Muscle of back (tissue), 11 donors: ENCODE results near the gene CHAF1A. TPM values are rescaled to one million over a fixed set of nuclear protein-coding genes. Genes with fewer than 3 reads are reported as not detected.

Source experiments
- DNase-seq, 3 donors: peaks; one replicate each; pipeline versions ENCODE4 v3.0.0 to v3.0.0-alpha.2; 2013
- polyA plus RNA-seq, 10 donors: library from polyadenylated mRNA; unstranded; fragments of 120-200 nt; gene quantifications; one replicate each; pipeline ENCODE4 v1.2.1, GENCODE V29; 2013; ENCODE audit not compliant: insufficient read length in 10 of 10

CHAF1A gene
- polyA plus RNA-seq, 10 donors: 8.2 to 17.3 (median 12.3) TPM

DNA sequence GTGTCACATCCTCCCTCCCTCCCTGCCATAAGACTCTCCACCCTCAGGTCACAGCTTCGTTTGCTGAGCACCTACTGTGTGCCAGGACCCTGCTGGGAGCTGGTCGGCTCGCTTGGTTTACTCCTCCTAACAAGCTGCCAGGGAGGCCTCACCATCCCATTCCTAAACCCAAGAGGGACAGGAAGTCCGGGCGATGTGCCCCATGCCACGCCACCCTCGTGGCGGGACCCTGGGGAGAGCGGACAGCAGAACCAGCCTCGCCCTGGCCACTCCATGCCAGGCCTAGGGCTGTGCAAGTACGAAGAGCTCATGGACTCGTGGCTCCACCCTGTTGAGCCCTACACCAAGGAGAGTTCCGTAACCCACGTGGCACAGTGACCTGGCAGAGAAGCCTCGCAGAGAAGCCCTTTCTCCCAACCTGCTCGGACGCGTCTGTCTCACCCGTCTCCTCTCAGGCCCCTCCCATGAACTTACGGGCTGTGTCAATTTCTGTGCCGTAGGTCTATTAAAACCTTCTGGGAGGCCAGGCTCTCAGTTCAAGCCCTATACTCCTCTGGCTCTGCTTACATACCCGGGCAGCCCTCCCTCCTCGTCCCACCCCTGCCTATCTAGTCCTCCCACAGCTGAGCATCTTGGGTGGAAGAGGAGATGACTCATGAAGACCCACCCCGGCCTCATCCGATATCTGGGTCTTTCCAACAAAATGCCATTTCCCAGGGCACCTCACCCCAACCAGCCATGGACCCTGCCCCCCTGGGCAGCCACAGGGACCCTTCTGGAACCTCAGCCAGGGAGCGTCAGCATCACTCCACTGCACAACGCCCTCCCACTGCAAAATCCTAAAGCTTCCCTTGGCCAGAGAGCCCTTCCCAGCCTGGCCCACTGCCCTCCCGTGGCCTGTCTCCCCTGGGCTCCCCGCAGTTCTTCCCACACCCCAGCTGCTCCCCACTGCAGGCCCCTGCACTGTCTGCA lies 52.6 kb downstream of the CHAF1A start:
- peak in 2 of 3 donors; percentile 57 to 84 for DNase-seq

- peak; percentile 77 to 91 (median 81) for DNase-seq
Measured at GRCh38 chr19:4455719-4456475, 53.5 kb downstream of the CHAF1A start.

- DNase-seq: peak in 2 of 3 donors; percentile 62 to 68
Measured at GRCh38 chr19:4456476-4456842, 54.0 kb downstream of the CHAF1A start.

- peak; percentile 60 to 90 (median 83) for DNase-seq
Measured at GRCh38 chr19:4456843-4457653, 54.6 kb downstream of the CHAF1A start.

DNA sequence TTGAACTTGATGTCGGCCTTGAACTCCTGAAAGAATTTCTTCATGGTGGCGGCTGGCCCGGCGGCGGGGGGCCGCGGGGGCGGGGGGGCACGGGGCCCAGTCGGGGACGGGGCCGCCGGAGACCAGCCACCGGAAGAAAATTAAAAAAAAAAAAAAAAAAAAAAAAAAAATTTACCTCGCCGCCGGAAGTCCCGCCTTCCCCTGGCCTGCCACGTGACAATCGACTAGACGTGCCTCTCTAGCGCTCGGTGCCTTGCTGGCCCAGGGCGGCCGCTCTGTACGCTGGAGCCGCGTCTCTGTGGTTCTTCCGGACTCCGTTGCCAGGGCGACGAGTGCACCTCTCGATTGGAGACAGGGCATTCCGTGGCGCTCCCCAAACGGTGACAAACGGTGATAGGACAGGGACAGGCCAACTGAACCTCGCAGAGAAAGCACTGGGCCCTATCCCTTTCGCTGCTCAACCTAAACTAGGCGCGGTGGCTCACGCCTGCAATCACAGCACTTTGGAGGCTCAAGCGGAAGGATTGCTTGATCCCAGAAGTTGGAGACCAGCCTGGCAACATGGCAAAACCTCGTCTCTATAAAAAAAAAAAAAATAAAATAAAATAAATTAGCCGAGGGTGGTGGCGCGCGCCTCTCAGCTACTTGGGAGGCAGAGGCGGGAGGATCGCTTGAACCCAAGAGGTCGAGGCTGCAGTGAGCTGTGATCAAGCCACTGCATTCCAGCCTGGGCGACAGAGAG lies 55.4 kb downstream of the CHAF1A start, which contains the start of gene UBXN6:
Gene UBXN6, minus strand, starts transcription at position 141 of the 742 bp plus-strand sequence. Its CDS starts 97 bp downstream, at position 44.
- peak; percentile 97 to 98 (median 97) for DNase-seq

GRCh38 chr19:4464815-4465581 lies 62.6 kb downstream of the CHAF1A start:
- no peak for DNase-seq

DNA sequence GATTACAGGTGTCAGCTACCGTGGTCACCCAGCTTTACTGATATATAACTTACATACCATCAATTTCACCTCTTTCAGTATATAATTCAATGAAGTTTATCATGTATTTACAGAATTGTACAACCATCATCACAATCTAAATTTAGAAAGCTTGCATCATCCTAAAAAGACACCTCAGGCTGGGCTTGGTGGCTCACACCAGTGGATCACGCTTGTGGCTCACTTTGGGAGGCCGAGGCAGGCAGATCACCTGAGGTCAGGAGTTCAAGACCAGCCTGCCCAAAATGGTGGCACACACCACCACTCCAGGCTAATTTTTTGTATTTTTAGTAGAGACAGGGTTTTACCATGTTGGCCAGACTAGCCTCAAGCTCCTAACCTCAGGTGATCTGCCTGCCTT lies 65.4 kb downstream of the CHAF1A start:
- no peak for DNase-seq

GRCh38 chr19:4471403-4472173 lies 69.1 kb downstream of the CHAF1A start:
- peak; percentile 99 to 100 (median 100) for DNase-seq

- no peak for DNase-seq
Measured at GRCh38 chr19:4472174-4472974, 69.9 kb downstream of the CHAF1A start, which contains the start of gene HDGFL2. Gene HDGFL2, plus strand, starts transcription at chr19:4472297. Its CDS starts 54 bp downstream, at chr19:4472351.

GRCh38 chr19:4473011-4473762 lies 70.7 kb downstream of the CHAF1A start:
- no peak for DNase-seq

DNA sequence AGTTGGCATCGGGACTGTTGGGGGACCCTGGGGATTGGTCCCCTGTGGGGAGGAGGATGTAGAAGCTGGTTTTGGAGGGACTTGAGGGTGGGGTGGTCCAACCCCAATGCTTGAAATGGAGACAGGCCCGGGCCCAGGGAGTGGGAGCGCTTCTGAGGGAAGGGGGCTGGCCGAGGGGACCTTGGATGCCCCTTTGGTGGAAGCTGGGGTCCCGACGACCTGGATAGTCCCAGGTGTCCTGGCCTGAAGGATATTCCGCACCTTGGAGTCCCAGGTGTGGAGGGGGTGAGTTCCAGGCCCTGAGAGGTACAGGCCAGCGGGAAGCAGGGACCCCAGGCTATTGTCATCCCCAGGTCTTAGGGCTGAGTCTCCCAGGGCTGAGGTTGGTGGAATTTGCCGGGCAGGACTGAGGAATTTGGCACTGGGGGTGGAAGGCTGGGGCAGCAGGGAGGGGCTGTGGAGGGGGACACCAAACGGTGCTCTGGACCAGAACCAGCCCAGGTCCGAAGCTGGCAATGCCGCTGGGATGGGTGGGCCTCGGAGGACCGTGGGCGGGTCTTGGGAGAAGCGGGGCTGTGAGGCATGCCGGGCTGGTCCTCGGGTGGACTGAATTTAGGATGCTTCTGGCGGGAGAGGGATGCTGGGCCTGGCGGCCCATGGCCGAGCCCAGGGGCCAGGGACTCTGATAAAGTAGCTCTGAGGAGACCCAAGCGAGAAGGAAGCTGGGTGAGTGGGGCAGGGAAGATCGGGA lies 71.5 kb downstream of the CHAF1A start:
- peak in 1 of 3 donors; percentile 25 for DNase-seq

DNA sequence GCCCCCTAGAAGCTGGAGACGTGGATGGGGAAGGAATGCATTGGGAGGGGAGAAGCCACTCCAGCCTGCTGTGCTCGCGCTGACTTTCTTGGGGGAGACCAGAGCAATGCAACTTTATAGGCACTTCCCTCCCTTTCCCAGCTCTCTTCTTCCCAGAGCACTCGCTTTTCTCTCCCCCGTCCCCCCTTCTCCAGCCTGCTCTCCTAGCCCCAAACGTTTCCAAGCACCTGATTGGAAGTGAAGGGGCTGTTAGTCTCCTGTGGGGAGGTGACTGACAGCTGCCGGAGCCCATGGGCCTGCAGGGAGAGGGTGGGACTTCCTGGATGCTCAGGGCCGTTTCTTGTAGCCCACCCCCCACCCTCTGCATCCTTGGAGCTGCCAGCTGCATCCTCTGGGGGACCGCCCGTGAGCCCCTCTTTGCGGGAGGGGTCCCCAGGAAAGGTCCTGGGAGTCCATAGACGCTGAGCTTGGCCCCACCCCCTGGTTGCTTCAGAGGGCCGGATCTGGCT lies 72.1 kb downstream of the CHAF1A start:
- peak; percentile 66 to 86 (median 70) for DNase-seq

DNA sequence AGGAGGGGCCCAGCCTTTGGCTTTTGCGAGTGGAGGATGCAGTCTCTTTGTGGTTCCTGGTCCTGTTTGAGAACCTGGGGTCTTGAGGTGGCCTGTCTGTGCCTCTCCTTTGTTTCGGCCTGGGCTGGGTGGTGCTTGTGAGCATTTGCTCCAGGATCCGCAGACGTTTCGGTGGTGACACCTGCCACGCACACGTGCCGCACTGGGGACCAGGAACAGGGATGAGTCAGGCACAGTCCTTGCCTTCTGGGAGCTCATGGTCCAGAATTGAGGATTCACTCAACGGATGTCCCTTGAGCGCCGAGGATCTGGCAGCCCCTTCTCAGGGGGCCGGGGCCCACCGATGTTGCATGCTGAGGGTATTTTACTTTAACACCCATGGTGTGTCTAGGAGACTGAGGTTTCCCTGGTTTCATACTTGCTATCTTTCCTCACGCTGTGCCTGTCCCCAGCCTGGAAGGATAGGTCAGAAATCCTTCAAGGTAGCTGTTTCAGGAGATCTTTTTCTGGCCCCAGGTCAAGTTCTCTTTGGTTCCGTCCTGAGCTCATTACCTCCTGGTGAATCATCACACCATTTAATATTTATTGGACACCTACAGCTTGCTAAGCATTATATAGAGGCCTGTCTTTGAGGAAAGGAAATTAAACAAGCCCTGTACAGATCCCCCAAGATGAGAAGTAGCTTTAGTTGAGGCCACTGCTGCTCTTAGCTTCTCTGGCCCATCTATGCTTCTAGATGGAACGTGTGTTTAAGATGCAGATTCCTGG lies 74.8 kb downstream of the CHAF1A start:
- DNase-seq: no peak

GRCh38 chr19:4482721-4483364 lies 80.4 kb downstream of the CHAF1A start:
- no peak for DNase-seq

DNA sequence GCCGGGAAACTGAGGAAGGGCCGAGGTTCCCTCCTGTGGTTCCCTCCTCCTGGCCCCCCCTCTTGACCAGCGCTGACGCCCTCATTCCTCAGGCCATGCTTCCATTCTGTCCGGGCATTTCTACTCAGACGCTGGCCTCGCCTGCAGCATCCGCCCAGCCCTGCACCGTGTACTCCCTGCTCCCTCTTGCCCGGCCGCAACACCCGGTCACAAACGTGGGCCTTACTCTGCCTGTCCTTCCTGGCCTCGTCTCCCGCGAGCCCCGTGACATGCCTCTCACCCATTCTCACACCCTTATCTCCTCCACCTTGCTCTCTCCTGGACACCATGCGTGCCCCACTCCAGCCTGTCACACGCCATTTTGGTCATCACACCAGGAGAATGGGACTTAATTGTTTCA lies 80.9 kb downstream of the CHAF1A start:
- no peak for DNase-seq
